Large intestine (tissue), 3 donors: ENCODE measurements around the gene CEP72. TPM values are rescaled to one million over a fixed set of nuclear protein-coding genes. Genes with fewer than 3 reads are reported as not detected.
"Not testable (repeated sequence)": the region's sequence is repeated elsewhere in the genome, so short reads cannot be mapped to it uniquely, and the experiment has no call there.

Source experiments
- DNase-seq, 2 donors: peaks; one replicate each; pipeline versions ENCODE4 v3.0.0 to v3.0.0-alpha.2; 2013
- H3K27ac ChIP-seq: one replicate; pipeline ENCODE4 v1.5.1; 2013; ENCODE audit warnings: low read length
- H3K27me3 ChIP-seq: 2 replicates; pipeline ENCODE4 v1.6.1; 2013; ENCODE audit warnings: low read length; ENCODE audit not compliant: control insufficient read depth, insufficient read depth
- H3K36me3 ChIP-seq: 2 replicates; pipeline ENCODE4 v1.6.1; 2013; ENCODE audit warnings: low read length; ENCODE audit not compliant: control insufficient read depth, insufficient read depth
- H3K4me1 ChIP-seq: one replicate; pipeline ENCODE4 v1.6.1; 2013; ENCODE audit warnings: low read length; ENCODE audit not compliant: control insufficient read depth, insufficient read depth
- H3K4me3 ChIP-seq: one replicate; pipeline ENCODE4 v1.5.1; 2013; ENCODE audit warnings: low read length
- H3K9me3 ChIP-seq: one replicate; pipeline ENCODE4 v1.6.1; 2013; ENCODE audit warnings: mild to moderate bottlenecking, low read depth, low read length, moderate library complexity; ENCODE audit not compliant: control insufficient read depth
- WGBS: methylation state at CpG from one replicate; pipeline ENCODE4 v1.1.5; 2013; ENCODE audit warnings: low lambda C conversion rate; ENCODE audit not compliant: insufficient coverage; 5-methylcytosine and 5-hydroxymethylcytosine counted together
- polyA plus RNA-seq: library from polyadenylated mRNA; unstranded; fragments of 120-200 nt; gene quantifications from one replicate; pipeline ENCODE4 v1.2.1, GENCODE V29; 2013

CEP72 gene
- polyA plus RNA-seq, 1 donor, result 8.5 TPM

GRCh38 chr5:678521-678920 is 66.4 kb downstream of the CEP72 start:
- H3K4me1 ChIP-seq, H3K36me3 ChIP-seq, H3K4me3 ChIP-seq, H3K27me3 ChIP-seq, H3K9me3 ChIP-seq, DNase-seq, H3K27ac ChIP-seq: not testable (repeated sequence)
- WGBS, result no CpG with 5 or more reads among the region's 16 CpGs

DNA sequence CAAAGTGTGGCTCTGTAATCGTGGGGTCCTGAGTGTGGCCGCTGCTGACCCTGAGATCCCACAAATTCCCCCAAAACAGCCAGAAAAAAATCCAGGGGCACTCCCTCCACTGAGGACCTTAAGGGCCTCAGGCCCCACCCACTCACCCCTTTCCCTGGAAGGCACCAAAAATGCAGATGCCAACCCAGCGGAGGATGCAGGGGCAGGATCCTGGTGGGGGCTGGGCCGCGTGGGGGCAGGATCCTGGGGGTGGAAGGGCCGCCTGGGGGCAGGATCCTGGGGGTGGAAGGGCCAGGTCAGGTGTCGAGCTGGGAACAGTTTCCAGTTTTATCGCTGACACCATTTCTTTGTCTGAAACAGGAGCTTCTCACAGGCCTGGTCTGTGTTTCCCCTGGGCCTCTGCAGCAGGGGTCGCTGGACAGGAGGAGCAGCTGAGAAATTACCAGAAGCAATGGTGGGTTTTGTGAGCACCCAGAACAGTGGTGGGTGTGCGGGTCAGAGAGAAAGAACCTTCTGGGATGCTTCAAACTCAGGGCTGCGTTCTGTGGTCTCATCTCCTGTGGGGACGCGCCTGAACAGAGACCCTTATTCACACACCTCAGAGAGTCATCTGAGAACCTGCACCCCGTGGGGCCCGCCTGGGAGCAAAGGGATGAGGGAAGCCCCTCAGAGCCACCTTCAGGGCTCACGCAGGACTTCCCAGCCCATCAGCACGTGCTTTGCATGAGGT is 67.2 kb downstream of the CEP72 start:
- H3K9me3 ChIP-seq, DNase-seq, H3K36me3 ChIP-seq: not testable (repeated sequence)

DNA sequence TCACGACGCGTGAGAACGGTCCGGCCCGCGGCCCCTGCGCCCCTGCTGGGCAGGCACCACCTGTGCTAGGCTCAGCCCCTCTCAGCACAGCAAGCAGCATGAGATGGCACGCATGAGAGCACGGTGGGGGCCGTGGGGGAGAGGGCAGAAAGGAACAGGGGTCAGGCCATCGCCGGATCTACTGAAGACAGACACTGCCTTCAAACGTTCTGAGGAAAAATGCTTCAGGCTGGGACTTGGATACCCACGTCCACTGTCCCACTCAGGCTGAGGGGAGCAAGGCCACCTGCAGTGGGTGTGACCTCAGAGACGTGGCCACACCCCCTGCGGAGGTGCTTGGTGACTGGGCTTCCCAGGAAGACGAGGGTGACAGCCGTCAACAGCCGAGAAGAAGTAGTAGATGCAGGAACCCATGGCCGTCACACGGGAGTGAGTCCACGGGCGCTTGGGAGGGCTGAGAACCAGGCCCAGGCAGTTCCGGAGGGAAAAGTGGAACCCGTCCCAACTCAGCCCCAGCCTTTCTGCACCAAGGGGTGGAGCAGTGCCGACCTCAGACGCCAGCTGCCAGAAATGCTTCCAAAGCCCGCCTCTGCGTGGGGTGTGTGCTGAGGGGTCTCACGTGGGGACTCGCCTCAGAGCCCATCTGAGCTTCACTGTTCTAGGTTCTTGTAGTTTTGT is 68.1 kb downstream of the CEP72 start:
- DNase-seq, H3K4me3 ChIP-seq, H3K27me3 ChIP-seq, H3K27ac ChIP-seq, H3K4me1 ChIP-seq, H3K36me3 ChIP-seq, H3K9me3 ChIP-seq: not testable (repeated sequence)
- WGBS, result no CpG with 5 or more reads among the region's 32 CpGs

More for the DNA sequence above, 67.2 kb downstream of the CEP72 start:
- H3K27ac ChIP-seq, H3K4me3 ChIP-seq, H3K27me3 ChIP-seq, H3K4me1 ChIP-seq: not testable (repeated sequence)
- WGBS, result no CpG with 5 or more reads among the region's 17 CpGs

GRCh38 chr5:680836-681235 is 68.7 kb downstream of the CEP72 start:
- H3K36me3 ChIP-seq, H3K27me3 ChIP-seq, H3K27ac ChIP-seq, DNase-seq, H3K9me3 ChIP-seq, H3K4me1 ChIP-seq, H3K4me3 ChIP-seq: not testable (repeated sequence)
- 95% methylated on average over 4 of the region's 13 CpGs for WGBS

DNA sequence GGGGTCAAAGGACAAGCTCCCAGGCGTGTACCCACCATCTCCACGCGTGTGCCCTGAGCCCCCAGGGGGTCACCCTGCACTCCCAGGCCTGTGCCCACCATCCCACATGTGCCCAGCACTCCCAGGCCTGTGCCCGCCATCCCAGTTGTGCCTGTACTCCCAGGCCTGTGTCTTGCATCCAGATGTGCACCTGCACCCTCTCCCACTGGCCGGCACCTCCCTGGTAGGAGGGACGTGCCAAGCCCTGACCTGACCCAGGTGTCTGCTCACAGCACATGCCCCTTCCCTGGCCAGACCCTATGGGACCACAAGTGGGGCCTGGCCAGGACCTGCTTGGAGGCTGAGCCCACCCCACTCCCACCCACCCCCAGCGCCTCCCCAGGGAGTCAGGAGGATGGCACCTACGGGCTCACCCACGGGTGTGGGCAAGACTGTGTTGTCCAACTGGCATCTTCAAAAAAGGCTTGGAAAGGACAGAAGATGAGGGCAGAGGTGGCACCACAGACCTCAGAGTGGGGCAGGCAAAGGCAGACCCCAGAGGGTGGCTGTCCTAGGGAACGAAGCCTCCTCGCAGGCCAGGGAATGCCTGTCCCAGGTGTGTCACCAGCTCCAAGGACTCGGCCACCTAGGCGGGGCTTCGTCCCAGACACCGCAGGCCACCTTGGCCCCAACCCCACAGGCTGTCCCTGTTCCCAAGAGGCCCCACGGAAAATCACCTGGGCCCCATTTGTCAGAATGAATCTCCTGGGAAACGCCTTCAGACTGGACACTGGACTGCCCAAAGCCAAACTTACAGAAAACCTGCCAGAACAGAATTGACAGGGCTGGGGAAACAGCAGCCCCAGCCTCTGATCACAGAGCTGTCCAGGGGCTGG is 69.4 kb downstream of the CEP72 start:
- H3K36me3 ChIP-seq, DNase-seq, H3K27ac ChIP-seq, H3K9me3 ChIP-seq, H3K4me1 ChIP-seq, H3K4me3 ChIP-seq, H3K27me3 ChIP-seq: not testable (repeated sequence)
- whole genome bisulfite sequencing, result no CpG with 5 or more reads among the region's 17 CpGs

- not testable (repeated sequence) for DNase-seq, H3K4me3 ChIP-seq, H3K9me3 ChIP-seq, H3K36me3 ChIP-seq, H3K4me1 ChIP-seq, H3K27me3 ChIP-seq, H3K27ac ChIP-seq
- no CpG with 5 or more reads among the region's 3 CpGs for WGBS
Measured at GRCh38 chr5:682216-682615, 70.1 kb downstream of the CEP72 start.

DNA sequence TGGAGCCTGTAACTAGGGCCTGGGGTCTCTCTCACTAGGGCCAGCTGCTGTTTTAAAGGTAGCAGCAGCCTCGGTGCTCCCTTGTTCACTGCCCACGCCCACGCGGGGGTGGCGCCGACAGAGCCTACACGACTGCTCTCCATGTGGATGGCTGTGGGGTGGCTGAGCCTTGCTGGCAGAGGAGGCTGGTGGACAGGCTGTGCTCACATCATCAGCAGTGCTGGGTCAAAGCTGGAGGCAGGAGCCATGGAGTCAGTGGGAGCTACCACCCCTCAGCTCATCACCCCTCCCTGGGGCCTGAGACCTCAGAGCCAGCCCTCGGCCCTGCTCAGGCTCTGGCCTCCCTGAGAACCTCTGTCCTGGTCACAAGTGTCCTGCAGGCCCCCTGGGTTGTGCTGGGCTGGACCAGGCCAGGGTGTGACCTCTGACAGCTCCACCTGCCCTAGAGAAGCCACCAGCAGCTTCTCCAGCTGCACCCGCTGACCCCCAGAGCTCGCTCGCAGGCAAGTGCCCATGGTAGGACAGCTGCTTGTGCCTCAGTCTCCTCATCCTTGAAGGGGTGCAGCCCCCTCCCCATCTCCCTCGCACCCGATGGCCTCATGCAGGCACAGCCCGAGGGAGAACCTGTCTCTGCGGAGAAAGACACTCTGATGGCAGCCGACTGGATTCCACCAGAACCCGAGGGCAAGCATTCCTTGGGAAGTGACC is 70.7 kb downstream of the CEP72 start:
- H3K36me3 ChIP-seq, DNase-seq, H3K9me3 ChIP-seq, H3K27ac ChIP-seq, H3K4me1 ChIP-seq, H3K4me3 ChIP-seq, H3K27me3 ChIP-seq: not testable (repeated sequence)
- WGBS, result no CpG with 5 or more reads among the region's 17 CpGs

- WGBS, result no CpG with 5 or more reads among the region's 30 CpGs
Measured at GRCh38 chr5:683551-684481, 71.7 kb downstream of the CEP72 start.

DNA sequence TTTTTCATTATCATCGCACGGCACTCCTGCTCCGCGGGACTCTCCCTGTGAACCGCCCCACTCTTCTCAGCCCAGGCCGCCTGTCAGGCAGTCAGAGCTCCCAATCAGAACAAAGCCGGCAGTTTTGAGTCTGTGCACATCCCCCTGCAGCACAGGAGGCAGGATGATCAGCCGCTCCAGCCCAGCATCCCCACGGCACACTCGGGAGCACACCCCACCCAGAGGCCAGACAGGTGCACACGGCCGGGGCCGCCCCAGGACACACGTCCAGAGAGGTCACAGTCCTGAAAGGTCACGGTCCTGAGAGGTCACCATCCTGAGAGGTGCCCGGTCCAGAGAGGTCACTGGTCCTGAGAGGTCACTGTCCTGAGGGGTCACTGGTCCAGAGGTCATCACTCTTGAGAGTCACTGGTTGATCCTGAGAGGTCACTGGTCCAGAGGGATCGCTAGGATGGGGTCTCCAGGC is 72.6 kb downstream of the CEP72 start:
- Histone ChIP-seq H3K27me3 (no peaks in the 10 kb centered on the region), H3K4me1 (no peaks in the 10 kb centered on the region), H3K9me3 (no peaks in the 10 kb centered on the region), H3K36me3 (peaks cover 3% of the 10 kb centered on the region), H3K4me3 (no peak overlapping the region), H3K27ac (no peak overlapping the region)
- no CpG with 5 or more reads among the region's 17 CpGs for WGBS
- no peak for DNase-seq

More at GRCh38 chr5:683551-684481, 71.7 kb downstream of the CEP72 start:
- Histone ChIP-seq H3K27ac (no peak overlapping the region), H3K36me3 (peaks cover 3% of the 10 kb centered on the region), H3K27me3 (no peaks in the 10 kb centered on the region), H3K9me3 (no peaks in the 10 kb centered on the region), H3K4me3 (no peak overlapping the region), H3K4me1 (no peaks in the 10 kb centered on the region)
- DNase-seq, result no peak
